Measurements from ENCODE around the gene AKIRIN2. TPM values are rescaled to one million over a fixed set of nuclear protein-coding genes. Genes with fewer than 3 reads are reported as not detected.
"Not testable (repeated sequence)": the region's sequence is repeated elsewhere in the genome, so short reads cannot be mapped to it uniquely, and the experiment has no call there.

AKIRIN2 gene
- total RNA-seq, 1 experiment from 2014 or later: 68.9 TPM

DNA sequence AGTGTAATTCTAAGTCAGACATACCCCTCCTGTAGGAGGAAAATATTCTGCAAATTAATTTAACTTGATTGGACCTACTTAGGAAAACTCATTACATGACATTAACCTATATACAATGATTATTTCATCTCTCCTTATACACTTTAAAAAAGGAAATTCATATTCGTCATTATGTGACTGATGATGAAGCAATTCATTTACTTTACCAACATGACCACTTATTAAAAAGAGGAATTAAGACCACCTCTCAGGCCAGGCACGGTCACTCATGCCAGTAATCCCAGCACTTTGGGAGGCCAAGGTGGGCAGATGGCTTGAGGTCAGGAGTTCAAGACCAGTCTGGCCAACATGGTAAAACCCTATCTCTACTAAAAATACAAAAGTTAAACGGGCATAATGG lies 11.6 kb downstream of the AKIRIN2 start:
- TF ChIP-seq, protein P1, sequence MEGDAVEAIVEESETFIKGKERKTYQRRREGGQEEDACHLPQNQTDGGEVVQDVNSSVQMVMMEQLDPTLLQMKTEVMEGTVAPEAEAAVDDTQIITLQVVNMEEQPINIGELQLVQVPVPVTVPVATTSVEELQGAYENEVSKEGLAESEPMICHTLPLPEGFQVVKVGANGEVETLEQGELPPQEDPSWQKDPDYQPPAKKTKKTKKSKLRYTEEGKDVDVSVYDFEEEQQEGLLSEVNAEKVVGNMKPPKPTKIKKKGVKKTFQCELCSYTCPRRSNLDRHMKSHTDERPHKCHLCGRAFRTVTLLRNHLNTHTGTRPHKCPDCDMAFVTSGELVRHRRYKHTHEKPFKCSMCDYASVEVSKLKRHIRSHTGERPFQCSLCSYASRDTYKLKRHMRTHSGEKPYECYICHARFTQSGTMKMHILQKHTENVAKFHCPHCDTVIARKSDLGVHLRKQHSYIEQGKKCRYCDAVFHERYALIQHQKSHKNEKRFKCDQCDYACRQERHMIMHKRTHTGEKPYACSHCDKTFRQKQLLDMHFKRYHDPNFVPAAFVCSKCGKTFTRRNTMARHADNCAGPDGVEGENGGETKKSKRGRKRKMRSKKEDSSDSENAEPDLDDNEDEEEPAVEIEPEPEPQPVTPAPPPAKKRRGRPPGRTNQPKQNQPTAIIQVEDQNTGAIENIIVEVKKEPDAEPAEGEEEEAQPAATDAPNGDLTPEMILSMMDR (conservative IDR thresholded peaks at IDR 0.05; ENCODE audit: low read depth, low read length): no peak
- TF ChIP-seq EZH2 (IDR thresholded peaks at IDR 0.05; ENCODE audit: borderline replicate concordance, low read depth, low read length, poor library complexity, severe bottlenecking): no peak
- Histone ChIP-seq H3K27ac (ENCODE audit: low read depth, low read length, poor library complexity, severe bottlenecking) (no peak overlapping the region), H3K4me1 (ENCODE audit: insufficient read depth, low read length, poor library complexity, severe bottlenecking) (peaks cover 26% of the 10 kb centered on the region), H3K4me3 (ENCODE audit: low read depth, low read length, poor library complexity, severe bottlenecking) (no peak overlapping the region), H3K9me3 (ENCODE audit: low read depth, low read length, poor library complexity, severe bottlenecking) (no peaks in the 10 kb centered on the region), H3K27me3 (replicated peaks; ENCODE audit: insufficient read depth, low read depth, low read length, poor library complexity) (no peaks in the 10 kb centered on the region), H3K36me3 (ENCODE audit: insufficient read depth, low read length, poor library complexity, severe bottlenecking) (no peaks in the 10 kb centered on the region)
- CTCF ChIA-PET: no interaction called here
- DNase-seq (ENCODE audit: low spot score): no peak
- POLR2A ChIA-PET (ENCODE audit: low non-redundant PET): no interaction called here
- intact Hi-C loops (cut with micrococcal nuclease; ENCODE audit: unreplicated experiment): no loop called here
- BruUV-seq (replicated peaks): no TSS peak

DNA sequence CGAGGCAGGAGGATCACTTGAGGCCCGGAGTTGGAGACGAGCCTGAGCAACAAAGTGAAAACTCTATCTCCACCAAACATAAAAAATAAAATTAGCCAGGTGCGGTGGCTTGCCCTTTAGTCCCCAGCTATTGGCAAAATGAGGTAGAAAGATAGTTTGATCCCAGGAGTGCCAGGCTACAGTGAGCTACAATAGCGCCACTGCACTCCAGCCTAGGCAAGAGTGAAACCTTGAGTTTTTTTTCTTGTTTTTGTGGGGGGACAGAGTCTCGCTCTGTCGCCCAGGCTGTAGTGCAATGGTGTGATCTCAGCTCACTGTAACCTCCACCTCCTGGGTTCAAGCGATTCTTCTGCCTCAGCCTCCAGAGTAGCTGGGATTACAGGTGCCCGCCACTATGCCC lies 14.1 kb downstream of the AKIRIN2 start:
- intact Hi-C loops (cut with micrococcal nuclease; ENCODE audit: unreplicated experiment); H3K27ac ChIP-seq (ENCODE audit: low read depth, low read length, poor library complexity, severe bottlenecking); BruUV-seq (replicated peaks); DNase-seq (ENCODE audit: low spot score); CTCF ChIA-PET; H3K9me3 ChIP-seq (ENCODE audit: low read depth, low read length, poor library complexity, severe bottlenecking); POLR2A ChIA-PET (ENCODE audit: low non-redundant PET); H3K4me3 ChIP-seq (ENCODE audit: low read depth, low read length, poor library complexity, severe bottlenecking); H3K36me3 ChIP-seq (ENCODE audit: insufficient read depth, low read length, poor library complexity, severe bottlenecking); H3K27me3 ChIP-seq (replicated peaks; ENCODE audit: insufficient read depth, low read depth, low read length, poor library complexity): not testable (repeated sequence)
- H3K4me1 ChIP-seq (ENCODE audit: insufficient read depth, low read length, poor library complexity, severe bottlenecking): peaks cover 12% of the 10 kb centered on the region

DNA sequence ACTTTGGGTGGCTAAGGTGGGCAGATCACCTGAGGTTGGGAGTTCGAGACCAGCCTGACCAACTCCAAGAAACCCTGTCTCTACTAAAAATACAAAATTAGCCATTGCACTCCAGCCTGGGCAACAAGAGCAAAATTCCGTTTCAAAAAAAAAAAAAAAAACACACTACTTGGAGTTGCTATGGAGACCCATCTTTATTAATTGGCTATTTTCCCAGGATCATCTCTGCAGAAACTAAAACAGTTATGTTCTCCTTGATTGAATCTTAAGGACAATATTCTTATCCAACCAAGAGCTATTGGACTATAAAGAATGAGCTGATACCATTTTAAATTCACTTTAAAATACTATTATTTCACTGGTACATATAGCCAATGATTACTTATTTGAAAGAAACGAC lies 14.7 kb downstream of the AKIRIN2 start:
- TF ChIP-seq, protein P1 (conservative IDR thresholded peaks at IDR 0.05; ENCODE audit: low read depth, low read length): no peak
- TF ChIP-seq EZH2 (IDR thresholded peaks at IDR 0.05; ENCODE audit: borderline replicate concordance, low read depth, low read length, poor library complexity, severe bottlenecking): no peak

DNA sequence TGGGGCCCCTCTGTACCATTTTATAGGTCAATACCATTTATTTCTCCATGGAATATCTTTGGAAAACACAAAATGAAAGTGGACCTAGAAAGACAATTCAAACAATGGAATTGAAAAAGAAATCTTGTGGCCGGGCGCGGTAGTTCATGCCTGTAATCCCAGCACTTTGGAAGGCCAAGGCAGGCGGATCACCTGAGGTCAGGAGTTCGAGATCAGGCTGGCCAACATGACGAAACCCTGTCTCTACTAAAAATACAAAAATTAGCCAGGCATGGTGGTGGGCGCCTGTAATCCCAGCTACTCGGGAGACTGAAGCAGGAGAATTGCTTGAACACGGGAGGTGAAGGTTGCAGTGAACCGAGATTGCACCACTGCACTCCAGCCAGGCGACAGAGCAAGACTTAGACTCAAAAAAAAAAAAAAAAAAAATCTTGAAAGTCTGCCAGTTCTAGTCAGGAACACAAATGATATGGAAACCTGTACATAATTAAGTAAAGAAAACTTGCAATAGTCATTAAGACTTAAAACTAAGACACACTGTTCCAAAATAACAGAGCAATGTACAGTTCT lies 15.3 kb downstream of the AKIRIN2 start:
- H3K4me1 ChIP-seq (ENCODE audit: insufficient read depth, low read length, poor library complexity, severe bottlenecking); H3K27ac ChIP-seq (ENCODE audit: low read depth, low read length, poor library complexity, severe bottlenecking); CTCF ChIA-PET; H3K27me3 ChIP-seq (replicated peaks; ENCODE audit: insufficient read depth, low read depth, low read length, poor library complexity); BruUV-seq (replicated peaks); DNase-seq (ENCODE audit: low spot score); H3K36me3 ChIP-seq (ENCODE audit: insufficient read depth, low read length, poor library complexity, severe bottlenecking); intact Hi-C loops (cut with micrococcal nuclease; ENCODE audit: unreplicated experiment); H3K9me3 ChIP-seq (ENCODE audit: low read depth, low read length, poor library complexity, severe bottlenecking); H3K4me3 ChIP-seq (ENCODE audit: low read depth, low read length, poor library complexity, severe bottlenecking): not testable (repeated sequence)
- POLR2A ChIA-PET (ENCODE audit: low non-redundant PET): interaction anchor here (0.6 kb wide), 1 partner anchor 12 kb away, joined by 26 read pairs; no protein-coding TSS in a partner anchor

More for the DNA sequence above, 14.7 kb downstream of the AKIRIN2 start:
- no TSS peak for BruUV-seq (replicated peaks)
- peaks cover 10% of the 10 kb centered on the region for H3K4me1 ChIP-seq (ENCODE audit: insufficient read depth, low read length, poor library complexity, severe bottlenecking)
- no peaks in the 10 kb centered on the region for H3K9me3 ChIP-seq (ENCODE audit: low read depth, low read length, poor library complexity, severe bottlenecking)
- ChIA-PET CTCF (no interaction called here), POLR2A (ENCODE audit: low non-redundant PET) (interaction anchor here (0.6 kb wide), 1 partner anchor 12 kb away, joined by 26 read pairs; no protein-coding TSS in a partner anchor)
- no peak overlapping the region for H3K27ac ChIP-seq (ENCODE audit: low read depth, low read length, poor library complexity, severe bottlenecking)
- H3K27me3 ChIP-seq (replicated peaks; ENCODE audit: insufficient read depth, low read depth, low read length, poor library complexity): no peaks in the 10 kb centered on the region
- H3K4me3 ChIP-seq (ENCODE audit: low read depth, low read length, poor library complexity, severe bottlenecking): no peak overlapping the region
- no peaks in the 10 kb centered on the region for H3K36me3 ChIP-seq (ENCODE audit: insufficient read depth, low read length, poor library complexity, severe bottlenecking)
- intact Hi-C loops (cut with micrococcal nuclease; ENCODE audit: unreplicated experiment): no loop called here
- no peak for DNase-seq (ENCODE audit: low spot score)
